ENCODE results near the gene PRKCI.
A peak's percentile ranks its signal among the peaks of the same experiment; 100 is the strongest.

The PRKCI gene

GRCh38 chr3:170256597-170256996 lies 34.4 kb downstream of the PRKCI start:
- Histone ChIP-seq H3K27me3 (ENCODE audit: control insufficient read depth, low read length) (no peaks in the 10 kb centered on the region), H3K4me3 (ENCODE audit: low read length) (no peak overlapping the region), H3K4me1 (ENCODE audit: control insufficient read depth, low read length) (peaks cover 20% of the 10 kb centered on the region), H3K36me3 (ENCODE audit: control insufficient read depth, low read length) (peaks cover 4% of the 10 kb centered on the region; the same call in 1 of the 2 replicates), H3K9me3 (ENCODE audit: control insufficient read depth, insufficient read depth, low read length) (no peaks in the 10 kb centered on the region; the same call in 1 of the 2 replicates), H3K4me2 (ENCODE audit: low read length) (no peak overlapping the region), H3F3A (ENCODE audit: control insufficient read depth, insufficient read depth) (peaks cover 4% of the 10 kb centered on the region), H3K9me2 (replicated peaks; ENCODE audit: control insufficient read depth, low read length) (no peaks in the 10 kb centered on the region), H3K79me2 (ENCODE audit: control insufficient read depth, low read length) (peaks cover 3% of the 10 kb centered on the region; the same call in 1 of the 2 replicates), H4K20me1 (ENCODE audit: control insufficient read depth, insufficient read depth, low read depth, low read length) (no peaks in the 10 kb centered on the region), H3K27ac (ENCODE audit: low read depth, low read length) (no peak overlapping the region)
- TF ChIP-seq CTCF (IDR thresholded peaks at IDR 0.05; ENCODE audit: low read depth, low read length, poor library complexity, severe bottlenecking) (no peak), EZH2phosphoT487 (IDR thresholded peaks at IDR 0.05; ENCODE audit: borderline replicate concordance, low read length) (no peak)

- no peak overlapping the region for H3K4me3 ChIP-seq (ENCODE audit: low read length)
- H3K4me2 ChIP-seq (ENCODE audit: low read length) = no peak overlapping the region
- H3K36me3 ChIP-seq (ENCODE audit: control insufficient read depth, low read length) = peaks cover 4% of the 10 kb centered on the region; the same call in 1 of the 2 replicates
- H3F3A ChIP-seq (ENCODE audit: control insufficient read depth, insufficient read depth) = peaks cover 4% of the 10 kb centered on the region
- H3K27ac ChIP-seq (ENCODE audit: low read depth, low read length) = no peak overlapping the region
- no peak for TF ChIP-seq CTCF (IDR thresholded peaks at IDR 0.05; ENCODE audit: low read depth, low read length, poor library complexity, severe bottlenecking)
- no peak for TF ChIP-seq EZH2phosphoT487 (IDR thresholded peaks at IDR 0.05; ENCODE audit: borderline replicate concordance, low read length)
- H3K9me3 ChIP-seq (ENCODE audit: control insufficient read depth, insufficient read depth, low read length) = no peaks in the 10 kb centered on the region; the same call in 1 of the 2 replicates
- no peaks in the 10 kb centered on the region for H3K27me3 ChIP-seq (ENCODE audit: control insufficient read depth, low read length)
- peaks cover 20% of the 10 kb centered on the region for H3K4me1 ChIP-seq (ENCODE audit: control insufficient read depth, low read length)
- H3K9me2 ChIP-seq (replicated peaks; ENCODE audit: control insufficient read depth, low read length) = no peaks in the 10 kb centered on the region
- peaks cover 3% of the 10 kb centered on the region; the same call in 1 of the 2 replicates for H3K79me2 ChIP-seq (ENCODE audit: control insufficient read depth, low read length)
- H4K20me1 ChIP-seq (ENCODE audit: control insufficient read depth, insufficient read depth, low read depth, low read length) = no peaks in the 10 kb centered on the region
These were observed 34.9 kb downstream of the PRKCI start for GRCh38 chr3:170257145-170257544.

GRCh38 chr3:170258105-170258487 lies 35.9 kb downstream of the PRKCI start:
- Histone ChIP-seq H3F3A (ENCODE audit: control insufficient read depth, insufficient read depth) (peaks cover 4% of the 10 kb centered on the region), H3K9me2 (replicated peaks; ENCODE audit: control insufficient read depth, low read length) (no peaks in the 10 kb centered on the region), H3K4me2 (ENCODE audit: low read length) (peak overlapping the region; percentile 40; the same call in 1 of the 2 replicates), H3K4me1 (ENCODE audit: control insufficient read depth, low read length) (peaks cover 20% of the 10 kb centered on the region), H3K9me3 (ENCODE audit: control insufficient read depth, insufficient read depth, low read length) (no peaks in the 10 kb centered on the region; the same call in 1 of the 2 replicates), H3K27ac (ENCODE audit: low read depth, low read length) (no peak overlapping the region), H3K36me3 (ENCODE audit: control insufficient read depth, low read length) (peaks cover 4% of the 10 kb centered on the region; the same call in 1 of the 2 replicates), H3K27me3 (ENCODE audit: control insufficient read depth, low read length) (no peaks in the 10 kb centered on the region), H4K20me1 (ENCODE audit: control insufficient read depth, insufficient read depth, low read depth, low read length) (no peaks in the 10 kb centered on the region), H3K79me2 (ENCODE audit: control insufficient read depth, low read length) (peaks cover 3% of the 10 kb centered on the region; the same call in 1 of the 2 replicates), H3K4me3 (ENCODE audit: low read length) (no peak overlapping the region)
- no peak for TF ChIP-seq CTCF (IDR thresholded peaks at IDR 0.05; ENCODE audit: low read depth, low read length, poor library complexity, severe bottlenecking)
- no peak for TF ChIP-seq EZH2phosphoT487 (IDR thresholded peaks at IDR 0.05; ENCODE audit: borderline replicate concordance, low read length)
